Activated CD4-positive, alpha-beta T cell treated with anti-CD3 and anti-CD28 coated beads for 36 hours (primary cell): ENCODE measurements around the gene TMEM214. TPM values are rescaled to one million over a fixed set of nuclear protein-coding genes. Genes with fewer than 3 reads are reported as not detected.

Source experiments
- total RNA-seq, 2 experiments: library from RNA; stranded (reverse); gene quantifications; one replicate each; pipeline ENCODE4 v1.2.3, GENCODE V29; 2021

TMEM214 gene
- total RNA-seq, 2 experiments from 2014 or later: 54.1 to 69.1 TPM

Other genes starting within 250 kb of the TMEM214 start
- 10 to 100 TPM; 37.0 to 38.0 TPM for gene CENPA, start 246.9 kb upstream of the TMEM214 start, total RNA-seq
- gene DPYSL5, start 184.8 kb upstream of the TMEM214 start, total RNA-seq: under 1 TPM; 0.07 to 0.09 TPM
- 1 to 10 TPM; 3.2 to 4.1 TPM for gene MAPRE3, start 62.3 kb upstream of the TMEM214 start, total RNA-seq
- gene AGBL5, start 18.7 kb downstream of the TMEM214 start, total RNA-seq: 10 to 100 TPM; 12.5 to 14.5 TPM
- 100 to 1,000 TPM; 305 to 406 TPM for gene OST4, start 38.7 kb downstream of the TMEM214 start, total RNA-seq
- under 1 TPM; 0.40 to 0.46 TPM for gene EMILIN1, start 45.6 kb downstream of the TMEM214 start, total RNA-seq
- 10 to 100 TPM; 10.6 to 12.7 TPM for gene KHK, start 53.8 kb downstream of the TMEM214 start, total RNA-seq
- 1 to 10 TPM; 6.4 to 7.0 TPM for gene CGREF1, start 86.2 kb downstream of the TMEM214 start, total RNA-seq
- gene ABHD1, start 90.8 kb downstream of the TMEM214 start, total RNA-seq: under 1 TPM; 0.39 to 0.65 TPM
- gene PREB, start 101.7 kb downstream of the TMEM214 start, total RNA-seq: 10 to 100 TPM; 59.7 to 59.9 TPM
- not detected for gene PRR30, start 106.4 kb downstream of the TMEM214 start, total RNA-seq
- gene TCF23, start 116.0 kb downstream of the TMEM214 start, total RNA-seq: under 1 TPM in 1 of 2 experiments, not detected in 1; 0.02 TPM
- gene ATRAID, start 179.1 kb downstream of the TMEM214 start, total RNA-seq: 10 to 100 TPM; 69.9 to 83.4 TPM
- gene SLC5A6, start 179.3 kb downstream of the TMEM214 start, total RNA-seq: 10 to 100 TPM; 27.3 to 34.9 TPM
- 100 to 1,000 TPM; 107 to 147 TPM for gene CAD, start 184.4 kb downstream of the TMEM214 start, total RNA-seq
- gene SLC30A3, start 230.1 kb downstream of the TMEM214 start, total RNA-seq: under 1 TPM; 0.53 to 0.86 TPM
- not detected for gene DNAJC5G, start 242.5 kb downstream of the TMEM214 start, total RNA-seq
- under 1 TPM; 0.09 to 0.11 TPM for gene TRIM54, start 249.5 kb downstream of the TMEM214 start, total RNA-seq